ENCODE measurements around the gene MAPK6.
A peak's percentile ranks its signal among the peaks of the same experiment; 100 is the strongest.
"Not testable (repeated sequence)": the region's sequence is repeated elsewhere in the genome, so short reads cannot be mapped to it uniquely, and the experiment has no call there.

The MAPK6 gene

GRCh38 chr15:52018693-52019393, at the start of gene MAPK6:
TSS of gene MAPK6 (plus strand) at chr15:52019219. CDS start at chr15:52046461, 27,242 bp downstream.
- DNase-seq: peak; percentile 83 to 86

GRCh38 chr15:51969728-51970127, 49.3 kb upstream of the MAPK6 start:
- no peak for DNase-seq

GRCh38 chr15:51970132-51970817, 48.7 kb upstream of the MAPK6 start:
- no peak for DNase-seq

- DNase-seq: peak in 1 of 2 experiments; percentile 70
Measured at GRCh38 chr15:51971032-51971374, 48.0 kb upstream of the MAPK6 start.

- DNase-seq: peak; percentile 97 to 98
Measured at GRCh38 chr15:51971375-51972133, 47.5 kb upstream of the MAPK6 start, which contains the start of gene LEO1. TSS of gene LEO1 (minus strand) at chr15:51971778. CDS start at chr15:51971745, 33 bp downstream.

GRCh38 chr15:51973220-51973619, 45.8 kb upstream of the MAPK6 start:
- no peak for DNase-seq

GRCh38 chr15:51973775-51974174, 45.2 kb upstream of the MAPK6 start:
- DNase-seq: no peak

GRCh38 chr15:51982013-51982769, 36.8 kb upstream of the MAPK6 start:
- peak; percentile 88 to 95 for DNase-seq

GRCh38 chr15:51982770-51983103, 36.3 kb upstream of the MAPK6 start:
- no peak for DNase-seq

- DNase-seq: no peak
Measured at GRCh38 chr15:51991141-51991540, 27.9 kb upstream of the MAPK6 start.

- no peak for DNase-seq
Measured at GRCh38 chr15:51992953-51993352, 26.1 kb upstream of the MAPK6 start.

GRCh38 chr15:52002351-52002750, 16.7 kb upstream of the MAPK6 start:
- DNase-seq: no peak

GRCh38 chr15:52003089-52003488, 15.9 kb upstream of the MAPK6 start:
- not testable (repeated sequence) for DNase-seq

- DNase-seq: no peak
Measured at GRCh38 chr15:52003710-52004109, 15.3 kb upstream of the MAPK6 start.

GRCh38 chr15:52004806-52005205, 14.2 kb upstream of the MAPK6 start:
- DNase-seq: no peak

- DNase-seq: no peak
Measured at GRCh38 chr15:52005748-52006701, 13.0 kb upstream of the MAPK6 start.

GRCh38 chr15:52006702-52007340, 12.2 kb upstream of the MAPK6 start:
- no peak for DNase-seq

GRCh38 chr15:52008359-52008697, 10.7 kb upstream of the MAPK6 start:
- DNase-seq: no peak

- no peak for DNase-seq
Measured at GRCh38 chr15:52008698-52009434, 10.2 kb upstream of the MAPK6 start.

Data from Kasumi-1 (cell line).